ENCODE data around the gene GPR35.

DNA sequence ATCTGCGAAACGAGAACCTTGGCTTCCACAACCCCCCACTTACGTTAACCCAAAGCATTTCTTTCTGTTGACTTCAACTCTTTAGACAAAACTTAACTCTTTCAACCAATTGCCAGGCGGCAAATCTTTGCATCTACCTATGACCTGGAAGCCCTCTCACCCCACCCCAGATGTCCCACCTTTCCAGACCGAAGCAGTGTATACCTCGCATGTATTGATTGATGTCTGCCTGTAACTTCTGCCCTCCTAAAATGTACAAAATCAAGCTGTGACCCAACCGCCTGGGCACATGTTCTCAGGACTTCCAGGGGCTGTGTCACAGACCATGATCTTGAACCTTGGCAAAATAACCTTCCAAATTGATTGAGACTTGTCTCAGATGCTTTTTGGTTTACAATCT, 45.1 kb downstream of the GPR35 start:
- TF ChIP-seq, protein P1, sequence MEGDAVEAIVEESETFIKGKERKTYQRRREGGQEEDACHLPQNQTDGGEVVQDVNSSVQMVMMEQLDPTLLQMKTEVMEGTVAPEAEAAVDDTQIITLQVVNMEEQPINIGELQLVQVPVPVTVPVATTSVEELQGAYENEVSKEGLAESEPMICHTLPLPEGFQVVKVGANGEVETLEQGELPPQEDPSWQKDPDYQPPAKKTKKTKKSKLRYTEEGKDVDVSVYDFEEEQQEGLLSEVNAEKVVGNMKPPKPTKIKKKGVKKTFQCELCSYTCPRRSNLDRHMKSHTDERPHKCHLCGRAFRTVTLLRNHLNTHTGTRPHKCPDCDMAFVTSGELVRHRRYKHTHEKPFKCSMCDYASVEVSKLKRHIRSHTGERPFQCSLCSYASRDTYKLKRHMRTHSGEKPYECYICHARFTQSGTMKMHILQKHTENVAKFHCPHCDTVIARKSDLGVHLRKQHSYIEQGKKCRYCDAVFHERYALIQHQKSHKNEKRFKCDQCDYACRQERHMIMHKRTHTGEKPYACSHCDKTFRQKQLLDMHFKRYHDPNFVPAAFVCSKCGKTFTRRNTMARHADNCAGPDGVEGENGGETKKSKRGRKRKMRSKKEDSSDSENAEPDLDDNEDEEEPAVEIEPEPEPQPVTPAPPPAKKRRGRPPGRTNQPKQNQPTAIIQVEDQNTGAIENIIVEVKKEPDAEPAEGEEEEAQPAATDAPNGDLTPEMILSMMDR (IDR thresholded peaks at IDR 0.05), result no peak
- TF ChIP-seq, protein P2, sequence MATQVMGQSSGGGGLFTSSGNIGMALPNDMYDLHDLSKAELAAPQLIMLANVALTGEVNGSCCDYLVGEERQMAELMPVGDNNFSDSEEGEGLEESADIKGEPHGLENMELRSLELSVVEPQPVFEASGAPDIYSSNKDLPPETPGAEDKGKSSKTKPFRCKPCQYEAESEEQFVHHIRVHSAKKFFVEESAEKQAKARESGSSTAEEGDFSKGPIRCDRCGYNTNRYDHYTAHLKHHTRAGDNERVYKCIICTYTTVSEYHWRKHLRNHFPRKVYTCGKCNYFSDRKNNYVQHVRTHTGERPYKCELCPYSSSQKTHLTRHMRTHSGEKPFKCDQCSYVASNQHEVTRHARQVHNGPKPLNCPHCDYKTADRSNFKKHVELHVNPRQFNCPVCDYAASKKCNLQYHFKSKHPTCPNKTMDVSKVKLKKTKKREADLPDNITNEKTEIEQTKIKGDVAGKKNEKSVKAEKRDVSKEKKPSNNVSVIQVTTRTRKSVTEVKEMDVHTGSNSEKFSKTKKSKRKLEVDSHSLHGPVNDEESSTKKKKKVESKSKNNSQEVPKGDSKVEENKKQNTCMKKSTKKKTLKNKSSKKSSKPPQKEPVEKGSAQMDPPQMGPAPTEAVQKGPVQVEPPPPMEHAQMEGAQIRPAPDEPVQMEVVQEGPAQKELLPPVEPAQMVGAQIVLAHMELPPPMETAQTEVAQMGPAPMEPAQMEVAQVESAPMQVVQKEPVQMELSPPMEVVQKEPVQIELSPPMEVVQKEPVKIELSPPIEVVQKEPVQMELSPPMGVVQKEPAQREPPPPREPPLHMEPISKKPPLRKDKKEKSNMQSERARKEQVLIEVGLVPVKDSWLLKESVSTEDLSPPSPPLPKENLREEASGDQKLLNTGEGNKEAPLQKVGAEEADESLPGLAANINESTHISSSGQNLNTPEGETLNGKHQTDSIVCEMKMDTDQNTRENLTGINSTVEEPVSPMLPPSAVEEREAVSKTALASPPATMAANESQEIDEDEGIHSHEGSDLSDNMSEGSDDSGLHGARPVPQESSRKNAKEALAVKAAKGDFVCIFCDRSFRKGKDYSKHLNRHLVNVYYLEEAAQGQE (IDR thresholded peaks at IDR 0.05; ENCODE audit: insufficient read depth in 1 of 2, low read depth in 2 of 2, low read length in 1 of 2), result no peak

All from Panc1 (cell line).